SK-N-SH treated with all-trans-retinoic acid at 6 μM for 48 hours (cell line): ENCODE data around the gene KTI12.
A peak's percentile ranks its signal among the peaks of the same experiment; 100 is the strongest.

Source experiments
- ATAC-seq: fragments of 200-7000 bp; cut with Tn5 transposase; 3 replicates; pipeline ENCODE4 v1.9.1; 2020; ENCODE audit warnings: mild to moderate bottlenecking, moderate library complexity
- ARNTL ChIP-seq: fragments of 450-650 bp; formaldehyde crosslinking; IDR thresholded peaks from 2 replicates; pipeline ENCODE4 v1.5.0; 2020; ENCODE audit warnings: low read depth, mild to moderate bottlenecking, moderate library complexity, borderline replicate concordance
- BACH2 ChIP-seq: fragments of 250-450 bp; sonication (Bioruptor Pico); IDR thresholded peaks from 2 replicates; pipeline ENCODE4 v1.9.0; 2021; ENCODE audit warnings: mild to moderate bottlenecking, borderline replicate concordance
- CREB5 ChIP-seq: fragments of 250-450 bp; sonication (Bioruptor Pico); IDR thresholded peaks from 2 replicates; pipeline ENCODE4 v1.5.1; 2020; ENCODE audit warnings: low read depth, mild to moderate bottlenecking, moderate library complexity
- ESRRG ChIP-seq: fragments of 250-450 bp; sonication (Bioruptor Pico); IDR thresholded peaks from 2 replicates; pipeline ENCODE4 v1.6.1; 2021; ENCODE audit warnings: mild to moderate bottlenecking
- GLIS3 ChIP-seq: fragments of 250-450 bp; sonication (Bioruptor Pico); IDR thresholded peaks from 2 replicates; pipeline ENCODE4 v1.5.0; 2020; ENCODE audit warnings: mild to moderate bottlenecking, moderate library complexity
- ISL1 ChIP-seq: fragments of 250-450 bp; sonication (Bioruptor Pico); IDR thresholded peaks from 2 replicates; pipeline ENCODE4 v2.1.2; 2022; ENCODE audit warnings: mild to moderate bottlenecking, moderate library complexity
- PATZ1 ChIP-seq: fragments of 250-450 bp; sonication (Bioruptor Pico); IDR thresholded peaks from 2 replicates; pipeline ENCODE4 v1.8.0; 2020; ENCODE audit warnings: mild to moderate bottlenecking, moderate library complexity, borderline replicate concordance
- POU6F1 ChIP-seq: fragments of 250-450 bp; sonication (Bioruptor Pico); IDR thresholded peaks from 2 replicates; pipeline ENCODE4 v1.8.0; 2021; ENCODE audit warnings: low read depth, mild to moderate bottlenecking, moderate library complexity, borderline replicate concordance
- RARB ChIP-seq: fragments of 250-450 bp; sonication (Bioruptor Pico); IDR thresholded peaks from 2 replicates; pipeline ENCODE4 v1.8.0; 2021; ENCODE audit warnings: mild to moderate bottlenecking, moderate library complexity
- SNAI2 ChIP-seq: fragments of 250-450 bp; sonication (Bioruptor Pico); IDR thresholded peaks from 2 replicates; pipeline ENCODE4 v1.5.0; 2020; ENCODE audit warnings: mild to moderate bottlenecking, moderate library complexity
- TCF4 ChIP-seq: fragments of 250-450 bp; sonication (Bioruptor Pico); IDR thresholded peaks from 2 replicates; pipeline ENCODE4 v1.8.0; 2021; ENCODE audit warnings: mild to moderate bottlenecking, moderate library complexity, borderline replicate concordance
- TOX ChIP-seq: fragments of 250-450 bp; sonication (Bioruptor Pico); IDR thresholded peaks from 2 replicates; pipeline ENCODE4 v1.8.0; 2021; ENCODE audit warnings: mild to moderate bottlenecking, moderate library complexity, borderline replicate concordance
- TSHZ2 ChIP-seq: fragments of 250-450 bp; sonication (Bioruptor Pico); IDR thresholded peaks from 2 replicates; pipeline ENCODE4 v1.5.0; 2020; ENCODE audit warnings: mild to moderate bottlenecking, moderate library complexity
- ZC3H10 ChIP-seq: fragments of 250-450 bp; sonication (Bioruptor Pico); IDR thresholded peaks from 2 replicates; pipeline ENCODE4 v1.5.1; 2021; ENCODE audit warnings: mild to moderate bottlenecking, moderate library complexity
- ZFP3 ChIP-seq: fragments of 250-450 bp; sonication (Bioruptor Pico); IDR thresholded peaks from 2 replicates; pipeline ENCODE4 v1.5.0; 2020; ENCODE audit warnings: mild to moderate bottlenecking, moderate library complexity
- ZFP30 ChIP-seq: fragments of 450-650 bp; formaldehyde crosslinking; IDR thresholded peaks from 2 replicates; pipeline ENCODE4 v1.5.0; 2022; ENCODE audit warnings: mild to moderate bottlenecking, moderate library complexity
- ZNF565 ChIP-seq: fragments of 450-650 bp; formaldehyde crosslinking; conservative IDR thresholded peaks from 2 replicates; pipeline ENCODE4 v1.5.0; 2020; ENCODE audit warnings: low read depth, mild to moderate bottlenecking, moderate library complexity
- ZNF70 ChIP-seq: fragments of 450-650 bp; formaldehyde crosslinking; IDR thresholded peaks from 2 replicates; pipeline ENCODE4 v1.5.0; 2020; ENCODE audit warnings: mild to moderate bottlenecking, moderate library complexity
- ZNF8 ChIP-seq: fragments of 450-650 bp; formaldehyde crosslinking; IDR thresholded peaks from 2 replicates; pipeline ENCODE4 v1.5.0; 2020; ENCODE audit warnings: mild to moderate bottlenecking, moderate library complexity

KTI12 gene

GRCh38 chr1:52041551-52042185 is 8.1 kb upstream of the KTI12 start (continued):
- TF ChIP-seq TSHZ2 (CRISPR knock-in tag) = no peak

GRCh38 chr1:52037909-52038308 is 4.3 kb upstream of the KTI12 start:
- no peak for ATAC-seq
- TF ChIP-seq ZNF565 (CRISPR knock-in tag) (no peak), ARNTL (CRISPR knock-in tag) (no peak), ZNF8 (no peak), BACH2 (CRISPR knock-in tag) (no peak), ZC3H10 (CRISPR knock-in tag) (no peak)

GRCh38 chr1:52037402-52037814 is 3.8 kb upstream of the KTI12 start:
- no peak for TF ChIP-seq RARB (CRISPR knock-in tag)
- TF ChIP-seq TOX (CRISPR knock-in tag) = no peak
- TF ChIP-seq TCF4 (CRISPR knock-in tag) = no peak
- TF ChIP-seq ESRRG (CRISPR knock-in tag) = no peak
- no peak for TF ChIP-seq ZFP3 (CRISPR knock-in tag)
- no peak for ATAC-seq

- no peak for ATAC-seq
- no peak for TF ChIP-seq ZNF8
- TF ChIP-seq ISL1 (CRISPR knock-in tag) = no peak
- TF ChIP-seq ZFP30 = no peak
- TF ChIP-seq ARNTL (CRISPR knock-in tag) = no peak
- TF ChIP-seq PATZ1 (CRISPR knock-in tag) = no peak
- no peak for TF ChIP-seq SNAI2 (CRISPR knock-in tag)
- no peak for TF ChIP-seq TOX (CRISPR knock-in tag)
- TF ChIP-seq ZNF565 (CRISPR knock-in tag) = no peak
- TF ChIP-seq BACH2 (CRISPR knock-in tag) = no peak
- TF ChIP-seq ZC3H10 (CRISPR knock-in tag) = no peak
- TF ChIP-seq POU6F1 = no peak
- TF ChIP-seq ESRRG (CRISPR knock-in tag) = no peak
- TF ChIP-seq GLIS3 (CRISPR knock-in tag) = no peak
- TF ChIP-seq TCF4 (CRISPR knock-in tag) = no peak
- TF ChIP-seq CREB5 (CRISPR knock-in tag) = no peak
- TF ChIP-seq ZNF70 (CRISPR knock-in tag) = no peak
- TF ChIP-seq, all 23 proteins: peak for 0
These were observed 407 bp upstream of the KTI12 start for GRCh38 chr1:52034050-52034384.

GRCh38 chr1:52032785-52033131 is 852 bp downstream of the KTI12 start:
- peak; percentile 69 for ATAC-seq
- no peak for TF ChIP-seq ISL1 (CRISPR knock-in tag)
- TF ChIP-seq TCF4 (CRISPR knock-in tag) = no peak
- TF ChIP-seq GLIS3 (CRISPR knock-in tag) = no peak
- TF ChIP-seq PATZ1 (CRISPR knock-in tag) = no peak
- TF ChIP-seq SNAI2 (CRISPR knock-in tag) = no peak
- TF ChIP-seq TSHZ2 (CRISPR knock-in tag) = no peak
- TF ChIP-seq ZNF8 = no peak
- TF ChIP-seq ZFP3 (CRISPR knock-in tag) = no peak
- TF ChIP-seq BACH2 (CRISPR knock-in tag) = no peak
